ENCODE data around the gene FRMD6.

Gene FRMD6

GRCh38 chr14:51776102-51776894, 124.6 kb downstream of the FRMD6 start:
- DNase-seq (ENCODE audit: low spot score): peak; percentile 82

GRCh38 chr14:51780006-51780692, 128.4 kb downstream of the FRMD6 start:
- peak; percentile 81 for DNase-seq (ENCODE audit: low spot score)
